ENCODE results near the gene DDX31.
A peak's percentile ranks its signal among the peaks of the same experiment; 100 is the strongest.

The DDX31 gene

DNA sequence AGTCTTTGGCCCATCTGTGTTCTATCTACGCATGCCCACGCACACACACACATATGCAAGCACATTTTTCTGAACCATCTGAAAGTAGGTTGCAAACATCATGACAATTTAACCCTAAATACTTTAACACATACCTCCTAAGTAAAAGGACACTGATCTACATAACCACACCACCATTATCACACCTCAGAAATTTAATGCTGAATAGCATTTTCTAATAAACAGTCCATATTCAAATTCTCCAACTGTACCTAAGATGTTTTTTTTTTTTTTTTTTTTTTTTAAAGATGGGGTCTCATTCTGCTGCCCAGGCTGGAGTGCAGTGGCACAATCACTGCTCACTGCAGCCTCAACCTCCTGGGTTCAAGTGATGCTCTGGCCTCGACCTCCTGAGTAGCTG lies 35.5 kb downstream of the DDX31 start:
- no peak for DNase-seq (ENCODE audit: low read depth)

DNA sequence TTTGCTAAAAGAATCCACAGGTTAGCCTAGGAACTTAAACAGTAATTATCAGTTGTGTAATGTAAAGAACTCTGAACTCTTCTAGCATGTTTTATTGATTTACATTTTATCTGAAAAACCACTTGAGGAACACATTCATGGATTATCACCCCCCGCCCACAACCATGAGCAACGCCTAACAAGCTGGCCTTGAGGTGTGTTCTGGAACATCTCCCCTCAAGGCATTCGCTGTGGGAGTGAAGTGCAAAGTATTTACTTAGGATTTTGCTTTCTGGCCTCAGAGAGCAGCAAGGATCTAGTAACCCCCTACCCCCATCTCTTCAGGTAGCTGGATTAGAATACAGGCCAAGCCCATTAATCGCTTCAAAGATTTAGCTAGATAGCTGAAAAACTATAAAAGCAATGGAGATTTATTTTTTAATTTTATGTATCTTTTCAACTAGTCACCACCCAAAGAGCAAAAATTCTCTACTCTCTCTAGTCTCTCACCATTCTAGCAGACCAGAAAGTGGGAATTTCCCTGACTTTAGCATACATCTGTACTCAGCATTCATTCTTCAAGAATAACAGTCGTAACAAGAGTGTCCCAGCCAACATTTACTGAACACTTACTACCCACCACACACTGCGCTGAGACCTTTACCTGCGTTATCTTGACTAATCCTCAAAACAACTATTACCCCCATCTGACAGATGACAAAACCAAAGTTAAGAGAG lies 37.2 kb downstream of the DDX31 start:
- no peak for DNase-seq (ENCODE audit: low read depth)

DNA sequence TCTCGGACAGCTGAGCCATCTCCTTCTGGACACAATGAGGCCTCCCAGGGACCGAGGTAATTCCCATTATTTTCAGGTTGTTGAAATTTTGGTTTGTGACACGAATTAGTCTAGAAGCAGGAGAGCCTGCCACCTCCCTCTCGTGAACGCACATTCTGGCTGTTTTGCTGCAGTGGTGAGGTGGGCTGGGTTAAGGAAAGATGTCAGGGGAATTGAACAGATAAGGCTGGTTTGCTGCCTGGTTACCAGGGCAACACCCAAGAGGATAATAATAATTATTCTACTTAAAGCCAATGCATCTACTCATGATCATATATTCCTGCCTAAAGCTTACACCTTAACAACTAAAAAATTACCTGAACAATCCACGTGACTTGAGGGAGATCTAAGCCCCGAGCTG lies 38.1 kb downstream of the DDX31 start:
- DNase-seq (ENCODE audit: low read depth) = no peak

DNA sequence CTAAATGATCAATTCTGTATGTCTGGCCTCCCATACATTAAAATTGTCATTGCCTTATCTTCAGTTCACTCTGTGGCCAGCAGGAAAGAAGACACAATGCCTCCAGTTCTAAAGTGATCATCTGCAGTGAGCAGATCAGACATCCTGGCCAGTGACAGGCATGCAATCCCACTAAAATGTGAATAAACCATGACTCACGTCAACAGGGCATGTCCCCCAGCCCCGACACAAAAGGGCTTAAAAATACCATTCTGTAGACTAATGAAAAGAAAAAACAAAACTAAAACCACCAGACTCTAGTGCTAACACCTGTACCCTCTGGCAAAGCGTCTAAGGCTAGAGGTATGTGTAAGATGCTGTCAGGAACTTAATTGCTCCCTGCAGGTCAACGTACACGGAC lies 38.5 kb downstream of the DDX31 start:
- DNase-seq (ENCODE audit: low read depth) = no peak

DNA sequence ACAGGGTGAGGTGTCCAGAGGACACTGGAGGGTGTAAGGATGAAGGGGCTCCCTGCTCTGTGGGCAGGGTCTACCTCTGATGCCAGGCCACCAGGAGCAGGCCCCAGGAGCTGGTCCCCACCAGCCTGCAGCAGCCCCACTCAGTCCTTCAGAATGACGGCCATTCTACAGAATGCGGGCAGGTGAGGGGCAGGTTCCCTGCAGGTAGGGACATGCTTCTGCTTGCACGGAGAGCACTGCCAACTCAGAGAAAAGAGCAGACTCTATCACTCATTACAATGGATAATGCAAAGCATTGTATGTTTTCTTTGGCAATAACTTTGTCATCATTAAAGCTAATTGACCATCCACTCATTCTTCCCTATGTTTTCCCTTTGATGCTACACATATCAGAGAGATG lies 39.0 kb downstream of the DDX31 start:
- DNase-seq (ENCODE audit: low read depth) = no peak

DNA sequence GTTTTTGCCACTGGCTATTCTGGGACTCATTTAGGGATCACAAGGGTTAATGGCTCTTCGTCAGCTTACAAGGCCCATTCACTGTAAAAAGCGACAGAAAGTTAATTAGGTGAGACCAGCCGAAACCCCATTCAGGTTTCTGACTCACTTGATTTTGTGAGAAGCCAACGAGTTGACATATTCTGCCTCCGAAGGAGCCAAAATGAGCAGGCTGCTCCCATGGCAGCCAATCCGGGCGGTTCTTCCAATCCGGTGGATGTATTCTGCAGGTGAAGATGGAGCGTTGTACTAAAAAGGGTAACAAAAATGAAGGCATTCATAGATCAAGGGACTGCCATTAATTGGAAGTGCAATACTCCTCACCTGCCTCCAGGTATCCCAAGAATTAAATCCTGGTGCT lies 39.7 kb downstream of the DDX31 start:
- DNase-seq (ENCODE audit: low read depth) = no peak

DNA sequence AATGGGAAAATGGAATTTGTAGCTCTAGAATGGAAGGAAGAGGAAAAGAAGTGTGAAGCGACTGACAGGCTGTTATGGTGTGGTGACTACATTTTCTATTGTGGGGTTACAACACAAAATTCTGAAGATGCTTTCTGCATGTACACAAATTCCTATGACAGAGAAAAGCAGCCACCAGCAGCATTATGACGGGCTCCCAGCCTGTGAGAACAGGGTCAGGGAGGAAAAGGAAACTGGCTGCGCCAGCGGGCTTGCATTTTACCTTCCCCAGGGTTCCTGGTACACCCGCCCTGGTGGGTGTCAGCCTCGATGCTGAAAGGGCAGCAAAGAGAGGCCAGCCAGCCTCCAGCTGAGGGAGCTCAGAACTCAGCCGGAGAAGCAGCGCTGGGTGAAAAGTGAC lies 41.0 kb downstream of the DDX31 start:
- no peak for DNase-seq (ENCODE audit: low read depth)

DNA sequence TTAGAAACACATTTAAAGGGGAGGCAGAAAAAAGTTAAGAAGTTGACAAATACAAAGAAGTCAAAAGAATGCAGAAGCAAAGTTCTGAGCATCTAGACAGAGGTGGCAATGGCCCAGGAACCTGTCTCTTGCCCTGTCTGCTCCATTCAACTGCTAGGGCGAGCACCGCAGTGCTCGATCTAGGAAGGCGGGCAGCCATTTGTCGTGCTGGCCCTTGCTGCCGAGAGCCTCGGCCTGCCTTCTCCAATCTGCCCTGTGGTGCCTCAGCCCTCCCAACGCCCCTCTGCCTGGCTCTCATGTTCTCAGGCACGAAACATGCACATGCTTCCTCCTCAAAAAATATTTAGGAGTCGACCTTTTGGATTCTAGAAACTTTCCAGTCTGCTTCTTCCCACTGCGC lies 42.2 kb downstream of the DDX31 start:
- DNase-seq (ENCODE audit: low read depth) = no peak

DNA sequence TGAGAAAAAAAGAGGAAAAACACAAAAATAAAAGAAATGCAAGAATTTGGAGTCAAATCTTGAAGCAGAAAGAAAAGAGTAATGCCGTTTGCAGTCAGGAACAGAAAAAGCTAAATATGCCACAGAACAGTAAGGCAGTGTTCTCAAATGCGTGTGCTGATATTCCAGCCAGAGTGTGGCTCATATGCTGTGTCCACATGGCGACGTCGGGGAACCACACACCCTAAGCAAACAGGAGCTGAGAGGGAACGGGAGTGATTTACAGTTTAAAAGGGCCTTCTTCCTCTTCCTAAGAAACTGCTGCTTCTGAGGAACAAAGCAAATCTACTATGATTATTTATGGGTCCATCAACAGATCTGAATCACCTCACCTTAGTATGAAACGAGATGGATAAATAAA lies 42.7 kb downstream of the DDX31 start:
- no peak for DNase-seq (ENCODE audit: low read depth)

DNA sequence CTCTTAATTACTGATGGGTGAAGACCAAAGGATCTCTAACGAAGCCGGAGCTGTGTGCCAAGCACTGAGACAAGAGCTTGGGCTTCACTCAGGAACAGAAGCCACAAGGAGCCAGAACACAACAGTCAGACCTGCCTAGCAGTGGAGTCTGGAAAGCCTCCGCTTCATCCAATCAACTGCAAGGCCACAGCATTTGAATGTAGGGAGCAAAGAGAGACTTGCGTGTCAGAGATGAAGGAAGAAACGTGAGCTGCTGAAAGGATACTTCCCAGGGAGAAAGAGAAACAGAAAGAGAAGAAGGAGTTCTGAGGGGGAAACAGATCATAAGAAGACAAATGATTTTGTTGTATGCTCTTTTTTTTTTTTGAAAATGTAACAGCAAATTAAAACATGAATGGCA lies 43.5 kb downstream of the DDX31 start:
- DNase-seq (ENCODE audit: low read depth) = no peak

DNA sequence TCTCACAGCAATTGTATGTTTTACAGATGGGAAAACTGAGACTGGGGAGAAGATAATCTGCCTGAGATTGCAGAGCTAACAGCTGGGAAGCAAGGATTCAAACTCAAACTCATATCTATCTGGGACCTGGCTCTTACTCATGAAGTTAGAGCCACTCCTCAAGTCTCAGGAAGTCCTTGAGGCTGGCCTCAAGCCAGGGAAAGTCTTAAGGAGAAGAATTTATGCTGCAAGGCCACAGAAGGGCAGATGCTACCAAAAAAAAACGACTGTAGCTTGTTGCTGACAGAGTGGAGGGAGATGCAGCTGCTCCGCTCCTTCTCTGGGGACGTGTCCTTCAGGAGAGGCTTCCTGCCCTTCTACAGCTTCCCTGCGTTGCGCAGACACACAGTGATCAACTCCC lies 47.6 kb downstream of the DDX31 start:
- DNase-seq (ENCODE audit: low read depth) = no peak

DNA sequence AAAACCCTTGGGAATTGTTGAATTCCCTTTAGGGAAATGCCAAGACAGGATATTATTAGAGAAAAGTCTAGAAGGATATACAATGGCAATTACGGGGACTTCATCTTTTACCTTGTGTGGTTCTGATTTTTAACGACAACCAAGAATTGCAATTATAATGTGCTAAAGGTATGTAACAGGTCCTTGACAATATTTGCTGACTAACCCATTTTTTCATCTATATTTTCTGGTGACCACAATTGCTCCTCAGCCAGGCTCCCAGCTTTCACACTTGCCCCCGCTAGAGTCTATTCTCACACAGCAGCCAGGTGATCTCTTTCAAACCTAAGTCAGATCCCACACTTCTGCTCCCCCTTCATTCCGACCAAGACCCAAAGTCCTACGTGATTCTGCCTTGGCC lies 53.1 kb downstream of the DDX31 start:
- no peak for DNase-seq (ENCODE audit: low read depth)

DNA sequence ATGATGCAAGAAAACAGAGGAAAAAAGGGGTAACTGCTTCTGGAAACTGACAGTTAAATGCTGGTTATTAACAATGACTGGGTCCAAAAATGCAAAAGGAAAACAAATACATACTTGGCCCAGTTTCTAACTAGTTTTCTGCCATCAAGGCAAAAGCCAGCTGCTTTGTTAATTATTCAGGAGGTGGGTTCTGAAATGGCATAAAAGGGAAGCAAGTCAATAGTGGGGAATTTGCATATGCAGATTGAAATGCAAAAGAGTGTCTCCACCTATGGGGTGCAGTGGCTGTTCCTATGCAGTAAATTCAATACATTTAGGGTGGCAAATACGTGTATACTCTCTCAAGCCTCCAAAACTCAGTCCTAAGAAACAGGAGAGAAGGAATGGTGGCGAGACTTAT lies 54.0 kb downstream of the DDX31 start:
- DNase-seq (ENCODE audit: low read depth) = no peak

DNA sequence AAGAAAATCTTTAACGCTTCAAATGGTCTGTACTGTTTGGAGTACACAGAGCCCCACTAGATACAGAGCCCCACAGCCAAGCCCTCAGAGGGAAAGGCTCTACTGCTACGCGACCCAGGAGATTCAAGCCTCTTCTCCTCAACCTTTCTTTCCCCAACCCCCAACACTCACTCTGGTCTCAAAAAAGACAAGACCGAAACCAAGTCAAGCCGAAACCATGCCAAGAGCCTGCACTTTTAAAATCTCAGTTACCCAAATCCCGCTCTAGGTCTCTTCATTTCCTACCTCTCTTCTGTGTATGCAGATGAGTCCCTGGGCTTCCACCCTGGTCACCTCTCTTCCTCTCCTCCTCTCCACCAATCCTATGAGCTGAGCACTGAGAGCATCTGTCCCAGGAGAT lies 55.5 kb downstream of the DDX31 start:
- DNase-seq (ENCODE audit: low read depth) = no peak

DNA sequence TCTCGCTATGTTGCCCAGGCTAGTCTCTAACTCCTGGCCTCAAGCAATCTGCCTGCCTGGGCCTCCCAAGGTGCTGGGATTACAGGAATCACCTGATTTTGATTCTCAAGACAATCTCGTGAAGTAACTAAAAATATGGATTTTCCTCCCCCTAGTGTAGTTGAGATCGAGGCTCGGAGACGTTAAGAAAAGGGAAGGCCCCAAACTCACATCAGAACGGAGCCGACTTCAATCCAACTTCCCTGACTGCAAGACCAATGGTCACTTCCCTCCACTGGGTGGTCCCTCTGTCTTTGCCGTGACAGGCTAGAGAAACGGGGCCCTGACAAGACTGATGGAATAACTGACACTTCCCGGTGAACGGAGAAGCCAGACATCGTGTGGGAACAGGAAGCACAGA lies 59.1 kb downstream of the DDX31 start:
- DNase-seq (ENCODE audit: low read depth) = no peak

DNA sequence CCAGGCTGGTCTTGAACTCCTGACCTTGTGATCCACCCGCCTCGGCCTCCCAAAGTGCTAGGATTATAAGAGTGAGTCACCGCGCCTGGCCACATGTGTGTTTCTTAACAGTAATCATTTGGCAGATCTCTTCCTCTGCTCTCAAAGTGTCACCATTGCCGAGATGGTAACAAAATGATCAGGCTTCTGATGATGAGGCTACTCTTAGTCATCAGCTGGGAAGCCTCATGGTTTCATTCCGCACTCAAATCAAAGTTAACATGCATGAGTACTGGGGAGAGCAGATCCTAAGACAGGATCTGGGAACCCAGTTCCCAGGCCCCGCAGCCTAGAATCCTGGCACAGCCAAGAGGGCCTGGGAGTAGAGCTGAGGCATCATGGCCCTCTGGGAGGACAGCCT lies 60.0 kb downstream of the DDX31 start:
- DNase-seq (ENCODE audit: low read depth) = peak; percentile 85

DNA sequence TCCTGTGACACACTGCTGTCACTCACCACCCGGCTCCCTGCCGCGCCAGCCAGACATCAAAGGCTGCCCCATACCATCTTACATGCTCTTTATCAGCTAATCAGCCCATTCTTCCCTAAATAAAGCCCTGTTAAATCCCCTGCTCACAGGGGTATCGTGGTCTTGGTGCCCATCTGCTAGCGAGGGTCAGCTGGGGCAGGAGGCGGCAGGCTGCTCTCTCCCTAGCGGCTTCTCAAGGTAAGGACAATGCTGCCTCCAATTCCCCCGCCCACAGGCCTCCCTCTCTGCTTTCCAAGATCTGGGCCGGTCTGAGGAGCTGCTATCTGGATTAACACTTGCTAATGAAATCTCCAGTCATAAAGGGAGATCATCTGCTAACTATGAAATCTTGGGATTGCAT lies 60.6 kb downstream of the DDX31 start:
- DNase-seq (ENCODE audit: low read depth) = no peak

DNA sequence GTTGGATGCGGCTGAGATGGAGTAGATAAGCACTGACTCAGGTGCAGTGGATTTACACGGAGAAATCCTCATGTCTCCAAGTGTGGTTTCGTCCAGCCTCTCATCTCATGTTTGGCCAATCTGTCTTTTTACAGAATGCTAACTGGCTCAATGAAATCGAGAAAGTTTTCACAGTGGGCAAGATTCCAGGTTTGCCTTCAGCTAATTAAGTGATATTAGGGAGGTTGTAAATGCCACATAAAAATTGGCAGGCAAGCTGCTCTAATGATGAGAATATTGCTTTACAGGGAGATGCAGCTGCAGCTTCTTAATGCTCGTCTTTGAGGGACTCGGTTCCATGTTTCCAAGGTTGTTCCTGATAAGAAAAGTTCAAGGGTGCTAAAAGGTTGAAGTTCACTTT lies 63.7 kb downstream of the DDX31 start:
- DNase-seq (ENCODE audit: low read depth) = no peak

DNA sequence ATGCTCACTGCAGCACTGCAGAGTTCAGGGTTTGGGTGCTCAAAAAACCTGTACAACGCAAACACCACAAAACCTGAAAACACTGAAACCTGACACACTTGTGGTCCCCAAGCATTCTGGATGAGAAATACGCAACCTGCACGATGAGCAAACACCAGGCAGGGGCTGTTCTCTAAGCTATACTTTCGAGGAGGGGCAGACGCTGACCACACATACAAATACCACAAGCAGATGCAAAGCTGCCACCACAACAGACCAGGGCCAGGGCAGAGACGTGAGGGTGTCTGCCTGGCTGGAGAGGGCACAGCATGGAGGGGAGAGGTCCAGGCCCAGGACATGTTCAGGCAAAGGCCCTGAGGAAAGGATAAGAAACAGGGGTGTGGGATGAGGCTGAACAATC lies 64.4 kb downstream of the DDX31 start:
- DNase-seq (ENCODE audit: low read depth) = no peak

DNA sequence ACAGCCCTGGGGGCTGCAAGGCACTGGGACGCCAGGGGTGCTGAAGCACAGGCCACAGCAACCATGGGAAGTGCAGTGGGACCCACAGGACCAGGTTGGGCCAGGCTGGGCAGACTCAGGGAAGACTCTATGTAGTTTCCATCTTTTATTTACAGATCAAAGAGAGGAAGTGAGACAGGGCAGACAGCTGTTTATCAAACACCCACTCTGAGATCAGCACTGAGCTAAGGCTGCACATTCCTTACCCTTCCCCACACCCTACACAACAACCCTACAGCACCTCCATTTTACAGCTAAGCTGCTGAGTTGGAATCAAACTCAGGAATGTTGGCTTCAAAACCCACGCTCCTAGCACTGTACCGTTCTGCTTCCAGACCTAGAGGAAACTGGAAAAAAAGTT lies 67.6 kb downstream of the DDX31 start:
- no peak for DNase-seq (ENCODE audit: low read depth)

DNA sequence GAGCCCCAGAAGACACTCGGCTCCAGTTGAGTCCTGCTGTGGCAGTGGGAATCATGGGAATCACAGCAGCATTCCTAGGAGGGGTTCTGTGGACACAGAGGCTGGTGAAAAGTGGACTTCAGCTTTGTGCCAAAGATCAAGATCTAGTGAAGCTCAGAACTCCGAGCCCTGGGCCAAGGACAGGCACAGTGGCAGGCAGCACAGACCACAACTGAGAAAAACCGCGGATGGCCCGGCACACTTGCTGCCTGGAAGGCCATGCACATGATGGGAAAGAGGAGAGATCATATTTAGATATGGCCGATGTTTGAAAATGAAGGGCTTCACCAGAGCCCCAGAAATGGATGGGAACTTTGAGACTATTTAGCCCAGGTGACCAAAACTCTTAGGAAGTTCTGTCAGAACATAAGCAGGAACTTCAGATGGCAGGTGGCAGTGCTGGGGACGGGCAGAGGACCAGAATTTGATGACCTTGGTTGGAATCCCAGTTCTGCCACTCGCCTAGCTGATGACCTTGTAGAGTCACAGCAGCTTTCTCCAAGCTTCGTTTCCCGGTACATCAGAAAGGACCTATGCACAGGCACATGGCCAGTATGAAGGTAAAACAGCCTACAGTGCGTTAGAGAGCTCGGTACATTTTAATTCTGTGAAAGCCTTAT lies 69.3 kb downstream of the DDX31 start:
- DNase-seq (ENCODE audit: low read depth) = no peak

DNA sequence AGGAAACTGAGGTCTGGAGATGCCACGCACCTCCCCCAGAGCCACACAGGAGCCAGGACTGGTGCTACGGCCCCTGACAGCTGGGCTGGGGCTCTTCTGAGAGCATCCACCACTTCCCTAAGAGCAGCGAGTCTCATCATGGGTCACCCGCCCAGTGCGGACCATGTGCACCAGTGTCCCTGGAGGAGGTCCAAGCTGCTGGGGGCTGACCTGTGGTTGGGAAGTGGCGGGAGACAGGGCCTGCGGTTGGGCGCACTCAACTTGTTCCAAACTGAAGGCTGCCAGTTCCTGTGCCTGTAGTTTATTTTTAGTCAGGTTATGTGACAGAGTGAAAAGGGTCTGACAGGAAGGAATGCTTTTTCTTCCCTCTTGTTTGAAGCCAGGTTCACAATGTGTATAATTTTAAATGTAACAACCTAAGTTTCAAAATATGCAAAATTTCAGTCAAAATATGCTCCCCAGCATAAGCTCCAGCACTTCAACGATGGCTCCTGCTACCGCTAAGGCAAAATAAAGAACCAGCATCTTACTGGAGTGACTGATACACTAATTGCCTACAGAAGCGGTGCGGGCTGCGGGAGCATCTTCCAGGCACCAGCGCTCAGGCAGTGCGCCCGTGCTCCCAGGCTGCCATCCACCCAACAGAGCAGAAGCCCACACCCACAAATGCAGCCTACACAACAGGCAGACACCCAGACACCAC lies 72.6 kb downstream of the DDX31 start:
- no peak for DNase-seq (ENCODE audit: low read depth)

DNA sequence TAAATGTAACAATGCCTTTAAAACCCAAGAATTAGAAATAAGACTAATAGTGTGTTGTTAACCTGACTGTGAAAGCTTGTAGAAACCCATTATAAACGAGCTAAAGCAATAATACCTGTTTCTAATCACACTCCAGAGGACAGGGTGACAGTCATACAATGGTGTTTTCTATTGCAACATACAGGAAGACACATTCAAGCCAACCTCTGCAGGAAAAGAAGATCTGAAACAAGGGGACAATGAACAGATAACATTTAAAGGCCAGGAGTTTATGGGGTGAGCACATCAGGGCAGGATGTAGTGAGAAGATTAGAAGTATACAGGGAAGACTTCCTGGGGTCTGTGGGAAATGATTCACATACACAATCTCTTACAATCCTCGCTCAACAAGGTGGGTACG lies 73.6 kb downstream of the DDX31 start:
- DNase-seq (ENCODE audit: low read depth) = no peak

DNA sequence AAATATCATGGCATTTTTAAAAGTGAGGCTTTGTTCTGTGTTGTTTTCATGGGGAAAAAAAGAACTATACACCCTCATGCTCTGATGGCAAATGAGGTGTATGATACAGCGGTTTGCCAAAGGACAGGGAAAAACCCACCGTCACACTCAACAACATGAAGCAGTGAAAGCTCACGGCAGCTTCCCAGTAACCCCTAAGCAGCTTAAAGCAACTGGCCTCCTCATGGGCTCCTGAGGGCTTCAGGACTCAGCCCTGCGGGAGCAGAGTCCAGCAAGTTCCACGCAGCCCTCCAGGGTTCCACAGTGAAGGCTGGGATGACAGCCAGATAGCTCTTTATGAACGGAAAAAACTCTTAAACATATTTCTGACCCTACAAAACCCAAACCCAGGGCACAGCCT lies 74.5 kb downstream of the DDX31 start:
- DNase-seq (ENCODE audit: low read depth) = no peak
